Myocyte (in vitro differentiated cells): Measurements from ENCODE around the gene COL25A1. TPM values are rescaled to one million over a fixed set of nuclear protein-coding genes. Genes with fewer than 3 reads are reported as not detected.

Experiments
- DNase-seq: peaks from one replicate; pipeline ENCODE4 v3.0.0-alpha.2; 2012; ENCODE audit warnings: low read depth
- total RNA-seq: library from RNA; depleted of rRNA; stranded (reverse); fragments of >200 nt; gene quantifications from 2 replicates; pipeline ENCODE4 v1.2.3, GENCODE V29; 2014

COL25A1 gene
- total RNA-seq, 1 donor from 2014 or later, result 25.0 TPM

DNA sequence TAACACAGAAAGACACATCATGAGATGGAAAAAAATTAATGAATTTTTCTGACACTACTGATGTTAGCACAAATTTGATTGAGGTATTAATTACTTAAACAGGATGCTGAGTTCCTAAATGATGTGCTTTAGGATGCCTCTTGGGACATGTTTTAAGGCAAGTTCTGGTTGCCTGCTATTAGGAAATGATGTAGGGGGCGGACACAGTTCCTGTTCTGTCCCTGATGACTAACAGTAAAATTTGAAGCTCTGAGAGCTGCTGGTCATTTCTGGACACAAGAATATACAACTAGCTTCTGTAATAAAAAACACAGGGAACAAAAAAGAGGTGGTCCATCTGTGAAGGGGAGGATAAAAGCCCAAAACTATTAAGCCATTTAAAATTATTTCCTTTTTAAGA is 376.4 kb downstream of the COL25A1 start:
- peak; percentile 29 for DNase-seq

DNA sequence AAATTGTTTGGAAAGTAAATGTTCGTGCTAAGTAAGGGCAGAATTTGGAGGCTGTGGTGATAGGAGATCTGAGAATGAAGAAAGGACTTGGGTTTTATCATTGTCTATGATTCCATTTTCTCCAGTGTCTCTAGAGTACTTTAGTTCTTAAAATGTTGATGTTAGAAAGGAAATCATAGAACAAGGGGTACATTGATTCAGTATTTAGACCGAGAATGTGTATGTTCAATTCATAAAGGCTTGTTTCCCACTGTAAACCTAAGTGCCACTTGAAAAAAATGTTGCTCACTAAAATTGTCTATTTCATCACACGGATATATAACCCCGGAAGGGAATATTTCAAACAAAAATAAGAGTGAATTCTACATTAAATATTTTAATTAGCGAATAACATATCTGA is 380.3 kb downstream of the COL25A1 start:
- no peak for DNase-seq

DNA sequence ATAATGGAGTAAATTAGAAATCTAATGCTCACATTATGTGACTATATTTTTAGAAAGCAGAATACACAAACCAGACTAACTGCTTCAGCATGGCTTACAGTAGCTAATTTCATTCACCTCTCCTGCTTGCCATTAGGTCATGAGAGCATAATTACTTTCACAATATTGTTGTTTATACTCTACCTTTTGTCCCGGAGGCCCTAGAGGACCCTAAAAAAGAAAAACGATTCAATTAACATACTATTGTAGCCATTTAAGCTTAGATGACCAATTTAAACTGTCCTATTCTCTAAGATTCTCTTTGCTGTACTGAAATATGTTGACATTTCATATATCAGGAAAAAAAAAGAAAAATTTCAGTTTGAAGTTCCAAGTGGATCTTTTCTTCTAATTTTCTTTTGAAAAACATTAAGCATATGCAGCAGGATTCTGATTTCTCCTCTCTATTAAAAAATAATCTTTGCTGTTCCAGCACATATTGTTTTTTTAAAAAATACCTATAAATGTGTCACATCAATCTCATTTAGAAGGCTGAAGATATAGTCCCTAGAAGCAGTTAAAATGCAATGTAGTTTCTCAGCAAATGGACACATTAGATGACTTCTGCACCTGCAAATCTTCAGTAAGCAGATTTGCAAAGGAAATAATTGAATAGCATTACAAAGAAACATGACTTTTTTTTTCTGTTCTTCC is 381.9 kb downstream of the COL25A1 start:
- no peak for DNase-seq

DNA sequence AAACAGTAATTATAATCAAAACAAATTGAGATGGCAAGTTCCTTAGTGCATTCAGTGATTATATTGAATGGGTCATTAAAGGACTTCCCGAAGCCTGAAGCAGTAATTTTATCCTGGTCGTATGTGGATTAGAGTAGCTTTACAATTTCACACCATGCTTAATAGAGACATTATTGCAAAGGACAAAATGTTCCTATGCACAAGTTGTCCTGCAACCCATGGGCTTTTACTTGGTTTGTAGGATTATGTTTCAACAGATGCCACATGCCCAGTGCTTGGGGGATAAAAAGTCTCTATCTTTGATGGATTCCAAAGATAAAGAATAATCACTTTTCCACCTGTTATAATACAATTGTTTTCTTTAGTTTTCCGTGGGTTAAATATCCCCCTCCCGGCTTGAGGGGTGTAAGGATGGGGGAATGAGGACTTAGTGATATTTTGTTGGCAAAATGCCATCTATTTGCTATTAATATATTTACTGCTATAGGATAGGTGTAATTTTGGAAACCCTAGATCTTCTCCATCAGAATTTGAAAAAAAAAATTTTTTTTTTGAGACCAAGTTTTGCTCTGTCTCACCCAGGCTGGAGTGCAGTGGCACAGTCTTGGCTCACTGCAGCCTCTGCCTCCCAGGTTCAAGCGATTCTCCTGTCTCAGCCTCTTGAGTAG is 383.1 kb downstream of the COL25A1 start:
- no peak for DNase-seq

DNA sequence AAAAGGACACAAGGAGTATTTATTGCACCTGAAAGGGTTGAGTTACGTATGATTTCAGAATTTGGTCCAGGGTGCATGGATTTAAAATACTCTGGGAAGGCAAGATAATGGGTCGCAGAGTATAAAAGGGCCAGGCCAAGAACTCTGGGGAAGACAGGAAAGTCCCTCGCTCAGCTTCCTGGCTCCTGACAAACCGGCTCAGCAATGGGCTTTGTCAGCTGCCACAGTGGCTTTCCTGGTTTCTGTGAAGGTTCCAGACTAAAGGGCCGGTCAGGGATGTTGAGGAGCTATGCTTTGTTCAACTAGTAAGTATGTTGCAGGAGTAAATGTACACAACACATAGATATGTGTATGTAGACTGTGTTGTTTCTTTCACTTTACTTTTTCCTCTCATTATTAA is 385.2 kb downstream of the COL25A1 start:
- peak; percentile 49 for DNase-seq

DNA sequence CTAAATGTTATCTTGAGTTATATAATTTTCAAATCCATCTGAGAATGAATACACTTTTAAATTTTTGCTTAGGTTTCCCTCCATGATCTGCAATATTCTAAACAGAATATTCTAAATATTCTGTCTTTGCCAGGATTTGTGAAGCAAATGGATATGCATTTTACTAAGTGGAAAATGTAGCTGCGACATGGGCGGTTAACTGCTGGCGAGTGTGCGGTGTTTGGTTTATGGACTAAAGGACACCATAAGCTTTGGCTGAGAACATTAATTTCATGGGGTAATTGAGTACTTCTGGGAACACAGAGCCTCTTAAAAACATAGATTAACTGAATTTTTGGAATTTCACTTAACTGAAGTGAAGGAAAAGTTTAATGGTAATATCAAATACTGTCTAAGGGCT is 385.8 kb downstream of the COL25A1 start:
- no peak for DNase-seq

GRCh38 chr4:108906866-108907367 is 395.5 kb downstream of the COL25A1 start:
- peak; percentile 62 for DNase-seq

- DNase-seq, result no peak
Observed at GRCh38 chr4:108906006-108906405, 396.5 kb downstream of the COL25A1 start.

DNA sequence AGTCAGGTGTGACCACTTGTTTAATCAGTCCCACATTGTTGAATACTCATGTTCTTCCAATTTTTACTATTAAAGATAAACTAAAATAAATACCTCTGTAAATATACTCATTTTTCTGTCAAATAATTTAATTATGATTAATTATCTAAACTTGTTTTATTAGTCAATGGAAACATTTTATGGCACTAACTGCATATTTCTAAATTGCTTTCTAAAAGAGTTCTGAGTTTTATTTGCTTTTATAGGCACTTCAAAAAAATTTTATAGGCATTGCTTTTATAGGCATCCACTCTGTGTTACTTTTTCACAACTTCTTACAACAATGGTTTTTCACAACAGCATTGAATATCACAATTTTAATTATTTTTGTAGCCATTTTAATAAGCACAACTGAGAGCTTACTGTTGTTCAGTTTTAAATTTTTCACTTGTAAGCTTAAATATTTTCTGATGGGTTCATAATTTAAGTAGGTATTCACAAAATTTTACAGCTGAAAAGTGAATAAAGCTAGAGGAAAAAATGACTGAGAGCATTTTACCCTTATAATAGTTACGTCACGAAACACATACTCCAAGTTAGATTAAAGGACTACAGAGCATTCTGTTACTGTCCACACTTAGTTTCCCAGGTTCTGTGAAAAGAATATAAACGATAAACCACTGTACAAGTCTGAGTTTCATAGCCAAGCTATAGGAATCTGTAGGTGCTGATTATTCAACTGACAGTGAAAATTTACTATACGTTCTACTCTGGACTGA is 398.8 kb downstream of the COL25A1 start:
- no peak for DNase-seq

GRCh38 chr4:108902769-108903168 is 399.7 kb downstream of the COL25A1 start:
- no peak for DNase-seq

DNA sequence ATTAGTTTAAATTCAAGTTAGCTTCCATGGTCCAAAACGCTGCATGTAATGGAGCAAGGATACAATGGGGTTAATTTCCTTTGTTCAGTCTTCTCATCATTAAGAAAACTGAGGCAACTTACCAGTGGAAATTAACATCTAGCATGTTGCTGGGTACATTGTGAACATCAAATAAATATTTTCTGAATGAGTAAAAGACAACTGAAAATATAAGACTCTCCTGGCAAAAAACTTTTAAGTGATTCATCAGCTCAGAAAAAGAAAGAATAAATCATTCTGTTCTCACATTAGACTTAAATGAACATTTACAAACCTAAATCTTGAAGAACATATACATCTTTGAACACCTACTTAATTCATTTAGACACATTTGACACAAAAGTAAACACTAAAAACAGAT is 401.2 kb downstream of the COL25A1 start:
- no peak for DNase-seq

DNA sequence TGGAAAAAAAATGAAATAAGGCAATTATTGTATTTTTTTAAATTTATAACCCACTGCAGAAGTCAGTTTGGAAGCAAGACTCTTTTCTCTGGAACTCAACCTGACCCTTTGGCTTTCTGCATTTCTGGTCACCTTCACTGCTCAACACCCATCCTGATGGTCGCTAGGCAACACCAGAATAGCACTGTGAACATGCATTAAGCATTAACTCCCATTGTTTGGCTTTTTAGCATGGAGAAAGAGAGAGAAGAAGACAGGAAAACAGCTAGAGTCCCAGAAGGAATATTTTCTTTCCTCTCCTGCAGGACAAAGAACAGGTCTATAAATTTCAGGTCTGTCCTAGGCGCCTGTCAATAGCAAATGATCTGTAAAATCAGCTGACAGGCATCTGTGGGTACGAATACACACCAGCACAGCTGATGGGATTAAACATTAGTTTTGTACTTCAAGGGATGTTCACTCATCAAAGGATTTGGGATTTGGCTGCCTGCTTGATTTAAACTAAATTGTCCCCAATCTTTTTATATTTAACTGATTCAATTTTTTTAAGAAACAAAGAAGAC is 402.4 kb downstream of the COL25A1 start:
- peak; percentile 33 for DNase-seq

GRCh38 chr4:108893468-108893867 is 409.0 kb downstream of the COL25A1 start:
- no peak for DNase-seq

- no peak for DNase-seq
Observed at GRCh38 chr4:108891896-108892590, 410.4 kb downstream of the COL25A1 start.

- peak; percentile 42 for DNase-seq
Observed at GRCh38 chr4:108890484-108890881, 412.0 kb downstream of the COL25A1 start.

- peak; percentile 38 for DNase-seq
Observed at GRCh38 chr4:108889696-108890483, 412.6 kb downstream of the COL25A1 start.

DNA sequence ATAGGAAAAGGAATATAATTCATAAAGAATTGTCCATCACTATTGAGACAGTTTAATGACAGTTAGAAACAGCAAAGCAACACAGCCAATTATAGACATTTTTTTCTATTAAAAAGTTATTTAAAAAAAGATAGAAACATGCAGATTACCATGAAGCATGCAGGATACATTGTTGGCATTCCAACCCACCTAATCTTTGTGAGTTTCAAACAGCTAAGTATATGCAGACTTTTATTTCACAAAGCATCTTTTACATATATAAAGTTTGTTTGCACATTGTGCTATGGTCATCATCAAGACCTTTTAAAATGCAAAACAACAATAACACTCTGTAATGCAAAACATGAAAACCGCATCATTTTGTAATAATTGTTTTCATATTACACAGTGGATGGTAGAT is 413.7 kb downstream of the COL25A1 start:
- no peak for DNase-seq

DNA sequence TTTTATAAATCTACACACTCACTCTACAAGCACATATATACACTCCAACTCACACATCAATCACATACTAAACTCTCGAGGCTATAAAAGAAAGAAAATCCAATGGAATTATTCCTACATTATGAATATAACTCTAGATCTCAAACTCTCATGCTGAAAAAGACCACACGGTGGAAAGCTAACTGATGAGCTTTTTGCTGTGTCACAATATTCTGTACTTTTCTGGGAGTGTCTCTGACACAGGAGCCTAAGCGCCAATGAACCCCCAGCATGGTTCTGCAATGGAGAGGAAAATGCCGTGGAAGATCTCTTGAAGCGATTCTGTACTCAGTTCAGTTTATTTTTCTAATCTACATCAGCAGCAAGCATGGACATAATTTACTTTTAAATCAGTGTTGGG is 415.4 kb downstream of the COL25A1 start:
- DNase-seq, result no peak

DNA sequence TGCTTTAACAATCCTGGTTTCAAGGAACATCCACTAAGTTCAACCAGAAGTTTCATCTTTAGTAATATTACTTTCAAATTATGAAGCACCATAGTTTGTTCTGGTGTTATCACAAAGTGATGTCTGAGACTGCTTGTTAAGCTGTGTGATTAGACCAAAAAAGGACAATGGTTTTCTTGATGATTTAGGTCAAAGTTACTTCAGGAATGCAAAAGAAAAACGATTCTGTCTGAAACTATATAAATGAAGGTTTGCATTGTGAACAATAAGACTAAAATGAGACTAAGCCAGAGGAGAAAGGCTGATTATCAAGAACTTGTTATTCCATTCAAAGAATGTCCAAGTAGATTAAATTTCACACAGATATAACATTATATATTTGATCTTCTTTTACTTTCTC is 417.2 kb downstream of the COL25A1 start:
- DNase-seq, result no peak

DNA sequence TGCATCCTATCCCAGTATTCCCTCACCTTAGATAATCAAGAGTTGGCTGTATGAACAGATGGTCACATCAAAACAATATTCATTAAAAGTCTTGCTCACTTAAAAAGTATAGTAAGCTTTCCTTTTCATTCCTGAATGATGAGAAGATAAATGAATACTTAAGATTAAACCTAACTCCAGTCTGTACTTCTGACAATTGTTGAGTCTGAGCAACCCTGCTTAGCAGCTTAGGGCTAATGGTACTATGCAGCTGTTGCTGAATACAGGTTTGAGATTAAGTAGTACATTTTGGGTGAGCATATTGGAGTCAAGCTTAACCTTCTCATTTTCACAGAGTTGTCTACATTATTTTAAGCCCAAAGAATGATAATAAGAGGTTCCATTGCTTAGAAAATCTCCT is 417.9 kb downstream of the COL25A1 start:
- DNase-seq, result peak; percentile 45
